SK-N-MC (cell line): ENCODE data around the gene TBL1X.

ENCODE experiments used
- EZH2 ChIP-seq: fragments of 200-600 bp; sonication (generic); IDR thresholded peaks from one replicate; pipeline ENCODE4 v1.6.1; 2017; ENCODE audit warnings: antibody characterized with exemption
- FOXP2 ChIP-seq: optimal IDR thresholded peaks from 2 replicates; pipeline ENCODE3; 2011; ENCODE audit warnings: mild to moderate bottlenecking, moderate library complexity; ENCODE audit not compliant: insufficient read depth; ENCODE audit errors: extremely low read length, control extremely low read depth
- POLR2AphosphoS5 ChIP-seq: IDR thresholded peaks from 2 replicates; pipeline ENCODE4 v1.6.1; 2012; ENCODE audit warnings: mild to moderate bottlenecking, low read depth, low read length, borderline replicate concordance

GRCh38 chrX:9662148-9662547, 197.3 kb downstream of the TBL1X start:
- TF ChIP-seq POLR2AphosphoS5 (no peak), EZH2 (no peak), FOXP2 (no peak)
